OCI-M2 (cell line): ENCODE results near the gene CELA2A.
"Not testable (repeated sequence)": the region's sequence is repeated elsewhere in the genome, so short reads cannot be mapped to it uniquely, and the experiment has no call there.

Experiments
- DNase-seq: peaks from one replicate; lab custom pipeline; 2025; ENCODE audit not compliant: unreplicated experiment; lab: John Stamatoyannopoulos, UW

Gene CELA2A

DNA sequence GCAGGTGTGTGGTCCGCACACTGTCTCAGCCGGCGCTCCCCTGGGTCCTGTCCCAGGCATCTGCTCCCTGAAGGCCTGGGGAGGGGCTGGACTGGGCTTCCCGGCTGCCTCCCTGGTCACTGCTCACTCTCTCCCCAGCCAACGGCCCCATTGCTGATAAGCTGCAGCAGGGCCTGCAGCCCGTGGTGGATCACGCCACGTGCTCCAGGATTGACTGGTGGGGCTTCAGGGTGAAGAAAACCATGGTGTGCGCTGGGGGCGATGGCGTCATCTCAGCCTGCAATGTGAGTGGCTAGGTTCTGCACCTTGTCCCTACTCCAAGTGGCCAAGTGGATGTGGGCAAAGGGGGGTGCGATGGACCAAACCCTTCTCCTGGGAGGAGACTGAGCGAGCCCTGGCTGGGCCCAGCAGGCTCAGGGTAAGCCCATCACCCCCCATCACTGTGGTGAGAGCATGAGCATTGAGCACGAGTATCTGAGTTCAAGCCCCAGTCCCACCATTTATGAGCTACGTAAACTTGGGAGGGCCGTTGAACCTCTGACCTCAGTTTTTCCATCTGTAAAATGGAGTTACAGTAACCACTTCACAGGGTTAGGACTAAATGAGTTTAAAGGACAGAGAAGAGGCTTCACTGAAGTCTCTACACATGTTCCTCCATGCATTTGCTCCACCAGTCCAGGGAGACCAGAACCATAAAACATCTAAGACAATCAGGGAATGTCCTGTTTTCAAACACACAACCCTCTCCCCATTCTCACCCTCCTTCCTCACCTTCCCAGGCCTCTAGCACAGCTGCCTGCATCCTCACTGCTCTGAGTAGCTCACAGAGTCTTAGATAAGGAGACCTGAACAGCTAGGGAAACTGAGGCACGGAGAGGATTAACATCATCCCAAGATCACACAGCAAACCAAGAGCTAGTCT, 11.8 kb upstream of the CELA2A start:
- no peak for DNase-seq

DNA sequence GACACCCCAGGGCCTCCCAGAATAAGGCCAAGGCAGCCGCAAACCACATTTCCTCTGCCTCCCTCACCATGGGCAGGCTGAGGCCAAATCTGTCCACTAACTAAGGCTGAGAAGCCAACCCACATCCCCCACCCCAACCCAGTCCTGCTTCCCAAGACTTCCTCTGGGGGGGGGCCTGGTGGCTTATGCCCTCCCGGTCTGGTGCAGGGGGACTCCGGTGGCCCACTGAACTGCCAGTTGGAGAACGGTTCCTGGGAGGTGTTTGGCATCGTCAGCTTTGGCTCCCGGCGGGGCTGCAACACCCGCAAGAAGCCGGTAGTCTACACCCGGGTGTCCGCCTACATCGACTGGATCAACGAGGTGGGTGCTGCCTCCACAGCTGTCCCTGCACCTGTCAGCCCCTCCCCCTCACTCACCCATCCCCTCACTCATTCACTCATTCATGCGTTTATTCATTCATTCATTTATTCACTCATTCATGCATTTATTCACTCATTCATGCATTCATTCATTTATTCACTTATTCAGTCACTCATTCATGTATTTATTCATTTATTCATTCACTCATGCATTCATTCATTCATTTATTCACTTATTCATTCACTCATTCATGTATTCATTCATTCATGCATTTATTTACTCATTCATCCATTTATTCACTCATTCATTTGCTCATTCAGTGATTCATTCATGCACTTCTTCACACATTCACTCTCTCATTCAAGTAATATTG, 11.0 kb upstream of the CELA2A start:
- DNase-seq: no peak

DNA sequence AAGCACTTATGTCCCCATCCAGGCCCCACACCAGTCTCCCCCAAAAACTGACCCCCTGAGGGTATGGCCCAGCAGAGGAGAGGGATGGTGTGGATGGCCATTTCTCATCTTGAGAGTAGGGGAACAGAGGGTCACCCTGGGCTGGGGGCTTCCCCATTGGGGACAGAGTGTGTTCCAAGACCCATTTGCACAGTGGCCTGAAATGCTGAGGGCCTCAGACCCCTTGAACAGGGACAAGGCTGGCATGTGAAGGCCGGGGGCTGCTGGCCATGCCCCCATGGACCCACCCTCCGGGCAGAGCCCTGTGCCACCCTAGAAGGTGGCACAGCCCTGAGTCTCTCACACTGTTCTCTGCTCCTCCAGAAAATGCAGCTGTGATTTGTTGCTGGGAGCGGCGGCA, 10.3 kb upstream of the CELA2A start:
- DNase-seq: no peak

DNA sequence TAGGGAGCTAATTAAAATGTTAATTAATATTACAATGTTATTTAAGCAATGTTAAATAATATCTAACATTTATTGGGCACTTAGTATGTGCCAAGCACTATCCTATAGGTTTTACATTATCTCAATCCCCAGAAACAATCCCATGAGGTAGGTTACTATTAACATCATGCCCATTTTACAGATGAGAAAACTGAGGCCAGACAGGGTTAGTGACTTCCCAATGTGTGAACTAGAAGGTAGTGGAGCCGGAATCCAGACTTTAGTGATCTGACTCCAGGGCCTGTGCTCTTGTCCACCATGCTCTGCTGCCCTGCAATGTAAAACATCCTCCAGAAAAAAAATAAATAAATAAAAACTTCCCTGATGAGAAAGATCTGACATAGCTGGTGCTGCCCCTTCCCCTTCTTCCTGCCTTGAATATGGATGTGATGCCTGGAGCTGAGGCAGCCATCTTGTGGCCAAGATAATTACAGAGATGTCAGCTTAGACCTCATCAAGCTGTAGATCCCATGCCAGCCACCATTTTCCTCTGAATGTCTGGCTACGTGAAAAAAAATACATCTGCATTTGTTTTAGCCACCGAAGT, 7.6 kb upstream of the CELA2A start:
- DNase-seq: no peak

DNA sequence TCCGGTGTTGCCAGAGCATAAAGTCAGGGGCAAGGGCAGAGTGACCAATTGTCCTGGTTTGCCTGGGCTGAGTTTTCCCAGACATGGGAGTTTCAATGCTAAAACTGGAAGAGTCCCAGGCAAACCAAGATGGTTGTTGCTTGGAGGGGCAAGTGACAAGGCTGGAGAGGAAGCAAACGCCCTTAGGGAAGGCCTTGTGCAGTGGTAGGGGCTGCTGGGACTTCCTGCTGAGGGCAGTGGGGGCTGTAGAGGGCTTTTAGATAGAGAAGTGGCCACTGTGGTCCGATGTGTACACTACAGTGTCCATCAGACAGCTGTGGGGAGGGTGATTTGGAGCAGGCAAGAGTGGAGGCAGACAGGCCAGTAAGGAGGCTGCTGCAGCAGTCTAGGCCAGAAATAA, 7.0 kb upstream of the CELA2A start:
- DNase-seq: no peak

DNA sequence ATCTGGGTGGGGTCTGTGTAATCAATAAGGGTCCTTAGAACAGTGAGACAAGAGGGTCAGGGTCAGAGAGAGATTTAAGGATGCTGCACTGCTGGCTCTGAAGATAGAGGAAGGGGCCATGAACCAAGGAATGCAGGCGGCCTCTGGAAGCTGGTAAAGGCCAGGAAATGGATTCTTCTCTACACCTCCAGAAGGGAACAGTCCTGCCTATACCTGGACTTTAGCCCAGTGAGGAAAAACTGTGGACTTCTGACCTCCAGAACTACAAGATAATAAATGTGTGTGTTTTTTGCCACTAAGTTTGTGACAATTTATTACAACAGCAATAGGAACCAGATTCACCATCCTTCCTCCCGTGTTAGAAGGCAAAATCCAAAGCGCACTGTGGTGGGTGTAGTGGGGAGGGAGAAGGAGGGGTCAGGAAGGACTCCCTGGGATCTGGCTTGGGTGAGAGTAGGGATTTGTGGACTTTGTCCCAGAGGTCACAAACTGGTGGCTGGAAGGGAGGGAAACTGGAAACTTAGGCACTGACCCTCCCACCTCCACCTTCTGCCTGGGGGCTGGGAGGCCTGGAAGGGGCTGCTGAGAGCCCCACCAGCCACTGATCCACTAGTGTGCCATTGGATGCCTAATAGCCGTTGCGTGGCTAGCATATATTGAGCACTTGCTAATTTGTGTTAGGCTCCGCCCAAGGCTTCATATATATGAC, 5.4 kb upstream of the CELA2A start:
- no peak for DNase-seq

DNA sequence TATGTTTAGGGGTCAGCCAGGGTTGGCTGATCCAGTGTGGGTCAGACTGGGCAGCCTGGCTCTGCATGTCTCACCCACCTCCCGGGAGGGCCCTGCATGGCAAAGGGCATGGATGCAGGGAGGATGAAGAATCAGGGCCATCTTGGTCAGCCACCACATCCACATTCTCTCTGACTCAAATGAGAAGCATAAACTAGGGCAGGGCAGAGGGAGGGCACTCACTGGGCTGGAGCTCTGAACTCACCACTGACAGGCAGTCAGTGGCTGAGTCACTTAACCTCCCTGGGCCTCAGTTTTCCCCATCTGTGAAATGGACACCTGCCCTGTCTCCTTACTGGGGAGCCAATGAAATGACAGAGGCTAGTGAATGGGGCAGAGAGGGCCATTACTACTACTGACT, 4.3 kb upstream of the CELA2A start:
- DNase-seq: no peak

DNA sequence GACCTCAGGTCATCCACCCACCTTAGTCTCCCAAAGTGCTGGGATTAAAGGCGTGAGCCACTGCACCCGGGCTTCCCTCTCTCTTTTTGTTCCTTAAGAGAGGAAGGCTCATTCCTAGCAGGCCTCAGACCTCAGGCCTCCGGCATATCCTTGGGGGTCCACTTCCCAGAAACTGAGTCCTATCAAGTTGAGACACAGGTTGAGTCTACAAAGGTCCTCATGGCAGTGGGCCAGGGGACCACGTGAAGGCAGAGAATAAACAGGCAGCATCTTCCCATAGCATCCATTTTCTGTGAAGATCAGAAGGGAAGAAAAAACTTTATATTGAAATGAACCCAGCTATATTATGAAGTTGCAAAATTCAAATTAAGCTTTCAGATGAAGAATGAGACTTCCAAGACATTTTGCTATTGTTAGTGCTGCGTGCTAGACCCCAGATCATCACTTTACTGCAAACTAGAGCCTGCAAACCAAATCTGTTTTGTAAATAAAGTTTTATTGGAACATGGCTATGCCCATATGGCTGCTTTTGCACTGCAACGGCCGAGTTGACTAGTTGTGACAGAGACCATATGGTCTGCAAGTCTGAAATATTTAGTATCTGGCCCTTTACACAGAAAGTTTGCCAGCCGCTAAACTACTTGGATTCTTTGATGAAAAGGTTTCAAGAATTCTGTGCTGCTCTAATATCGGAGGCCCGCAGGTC, 3.5 kb upstream of the CELA2A start:
- DNase-seq: no peak

DNA sequence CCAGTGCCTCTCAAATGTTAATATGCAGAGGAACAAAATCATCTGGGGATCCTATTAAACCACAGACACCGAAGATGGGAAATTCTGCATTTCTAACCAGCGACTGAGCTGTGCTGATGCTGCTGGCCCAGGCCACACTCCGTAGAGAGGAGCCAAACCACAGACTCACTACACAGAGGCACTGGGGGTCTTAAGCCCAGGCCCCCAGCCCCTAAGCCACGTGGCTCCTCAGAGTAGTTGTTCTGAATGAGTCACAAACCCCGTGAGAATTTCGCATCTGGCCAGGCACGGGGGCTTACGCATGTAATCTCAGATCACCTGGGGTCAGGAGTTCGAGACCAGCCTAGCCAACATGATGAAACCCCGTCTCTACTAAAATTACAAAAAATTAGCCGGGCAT, 2.8 kb upstream of the CELA2A start:
- no peak for DNase-seq

DNA sequence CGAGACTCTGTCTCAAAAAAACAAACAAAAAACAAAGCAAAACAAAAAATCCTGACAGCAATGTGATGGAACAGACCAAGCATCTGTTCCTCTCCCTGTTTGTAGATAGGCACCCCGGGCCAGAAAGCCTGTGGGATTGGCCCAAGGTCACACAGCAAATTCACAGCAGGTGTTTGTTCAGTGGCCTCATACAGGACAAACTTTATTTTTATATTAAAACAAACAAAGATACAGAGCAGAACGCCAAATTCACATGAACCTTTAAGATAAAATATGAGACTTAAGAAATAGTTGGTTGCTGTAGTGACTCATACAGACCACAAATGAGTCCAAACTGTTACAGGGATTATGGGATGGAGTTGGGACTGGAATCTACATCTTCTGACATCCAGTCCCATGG, 2.3 kb upstream of the CELA2A start:
- no peak for DNase-seq

DNA sequence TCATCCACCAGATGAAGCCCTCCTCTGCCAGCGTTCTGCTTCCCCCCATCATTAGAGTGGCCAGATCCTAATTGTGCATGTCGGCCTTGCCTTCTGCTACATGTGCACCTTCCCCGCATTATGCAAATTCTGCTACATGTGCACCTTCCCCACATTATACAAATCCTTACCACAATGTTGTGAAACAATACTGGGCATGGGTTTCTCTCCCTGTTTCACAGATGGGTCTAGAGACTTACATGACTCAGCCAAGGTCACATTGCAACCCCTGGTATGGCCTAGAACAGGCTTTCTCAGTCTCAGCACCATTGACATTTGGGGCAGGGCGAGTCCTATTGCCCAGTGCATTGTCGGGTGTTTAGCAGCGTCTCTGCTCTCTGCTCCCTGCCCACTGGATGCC, 1.0 kb upstream of the CELA2A start:
- DNase-seq: no peak

DNA sequence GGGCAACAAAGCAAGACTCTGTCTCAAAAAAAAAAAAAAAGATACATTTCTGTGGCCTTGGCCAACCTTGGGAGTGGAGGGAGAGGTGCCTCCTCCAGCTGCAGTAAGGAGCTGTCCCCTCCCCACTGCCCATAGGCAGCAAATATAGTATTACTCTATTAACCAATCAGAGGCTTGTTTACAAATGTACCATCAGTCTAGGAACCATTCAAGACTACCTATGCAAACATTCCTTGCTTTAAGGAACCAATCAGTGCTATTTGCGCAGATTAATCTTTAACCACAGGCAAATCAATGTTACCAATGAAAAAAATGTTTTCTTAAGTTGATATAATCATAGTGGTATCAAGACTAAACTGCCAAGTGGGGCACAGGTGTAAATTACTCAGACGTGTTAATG, 1.1 kb downstream of the CELA2A start:
- no peak for DNase-seq

DNA sequence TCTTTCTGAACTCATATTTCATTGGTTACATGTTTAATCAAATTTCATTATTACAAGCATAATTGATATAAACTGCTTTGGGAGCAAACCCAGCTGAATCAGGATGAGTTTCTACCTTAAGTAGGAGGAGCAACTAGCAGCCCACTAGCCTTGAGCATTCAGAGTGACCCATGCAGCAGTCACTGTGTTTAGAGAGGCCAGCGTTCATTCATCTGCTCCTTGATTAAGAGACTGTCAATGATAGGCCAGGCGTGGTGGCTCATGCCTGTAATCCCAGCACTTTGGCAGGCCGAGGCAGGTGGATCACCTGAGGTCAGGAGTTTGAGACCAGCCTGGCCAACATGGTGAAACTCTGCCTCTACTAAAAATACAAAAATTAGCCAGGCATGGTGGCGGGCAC, 1.9 kb downstream of the CELA2A start:
- not testable (repeated sequence) for DNase-seq

DNA sequence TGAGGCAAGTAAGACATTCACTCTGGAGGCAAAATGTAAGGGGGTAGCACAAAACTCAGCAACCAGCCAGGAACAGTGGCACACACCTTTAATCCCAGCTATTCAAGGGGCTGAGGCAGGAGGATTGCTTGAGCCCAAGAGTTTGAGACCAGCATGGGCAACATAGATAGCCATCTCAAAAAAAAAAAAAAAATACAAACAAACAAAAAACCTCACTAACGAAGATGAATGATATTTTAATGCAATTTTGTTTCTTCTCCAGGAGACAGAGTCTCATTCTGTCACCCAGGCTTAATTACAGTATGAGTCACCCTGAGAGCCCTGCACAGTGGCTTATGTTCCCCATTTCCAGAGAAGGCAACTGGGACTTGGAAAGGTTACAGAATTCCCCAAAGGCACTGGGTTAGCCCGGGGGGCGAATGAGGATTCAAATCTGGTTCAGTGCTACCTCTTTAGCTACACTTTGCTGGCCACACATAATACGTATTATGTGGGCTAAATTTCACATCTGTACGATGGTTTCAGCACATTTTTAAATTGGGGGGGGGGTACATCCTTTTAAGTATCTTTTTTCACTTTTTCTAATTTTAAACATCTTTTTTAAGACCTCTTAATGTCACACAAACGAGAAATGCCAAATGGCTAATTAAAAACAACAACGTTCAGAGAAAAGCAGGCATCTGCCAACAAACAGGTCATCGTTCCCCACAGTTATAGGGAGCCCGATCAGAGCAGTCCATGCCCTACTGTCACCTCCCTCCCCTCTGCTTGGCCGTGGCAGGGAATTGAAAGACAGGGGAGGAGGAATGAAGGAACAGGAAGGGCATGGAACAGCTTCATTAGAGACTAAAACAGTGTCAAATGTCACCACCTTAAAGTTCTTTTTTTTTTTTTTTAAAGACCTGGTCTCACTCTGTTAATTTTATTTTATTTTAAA, 3.5 kb downstream of the CELA2A start:
- no peak for DNase-seq

DNA sequence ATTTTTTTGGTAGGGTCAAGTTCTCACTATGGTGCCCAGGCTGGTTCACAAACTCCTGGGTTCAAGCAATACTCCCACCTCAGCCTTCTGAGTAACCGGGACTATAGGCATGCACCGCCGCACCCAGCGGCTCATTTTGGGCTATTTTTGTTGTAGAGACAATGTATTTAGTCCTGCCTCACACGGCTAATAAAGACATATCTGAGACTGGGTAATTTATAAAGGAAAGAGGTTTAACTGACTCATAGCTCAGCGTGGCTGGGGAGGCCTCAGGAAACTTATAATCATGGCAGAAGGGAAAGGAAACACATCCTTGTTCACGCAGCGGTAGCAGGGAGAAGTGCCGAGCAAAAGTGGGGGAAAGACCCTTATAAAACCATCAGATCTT, 4.2 kb downstream of the CELA2A start:
- no peak for DNase-seq

DNA sequence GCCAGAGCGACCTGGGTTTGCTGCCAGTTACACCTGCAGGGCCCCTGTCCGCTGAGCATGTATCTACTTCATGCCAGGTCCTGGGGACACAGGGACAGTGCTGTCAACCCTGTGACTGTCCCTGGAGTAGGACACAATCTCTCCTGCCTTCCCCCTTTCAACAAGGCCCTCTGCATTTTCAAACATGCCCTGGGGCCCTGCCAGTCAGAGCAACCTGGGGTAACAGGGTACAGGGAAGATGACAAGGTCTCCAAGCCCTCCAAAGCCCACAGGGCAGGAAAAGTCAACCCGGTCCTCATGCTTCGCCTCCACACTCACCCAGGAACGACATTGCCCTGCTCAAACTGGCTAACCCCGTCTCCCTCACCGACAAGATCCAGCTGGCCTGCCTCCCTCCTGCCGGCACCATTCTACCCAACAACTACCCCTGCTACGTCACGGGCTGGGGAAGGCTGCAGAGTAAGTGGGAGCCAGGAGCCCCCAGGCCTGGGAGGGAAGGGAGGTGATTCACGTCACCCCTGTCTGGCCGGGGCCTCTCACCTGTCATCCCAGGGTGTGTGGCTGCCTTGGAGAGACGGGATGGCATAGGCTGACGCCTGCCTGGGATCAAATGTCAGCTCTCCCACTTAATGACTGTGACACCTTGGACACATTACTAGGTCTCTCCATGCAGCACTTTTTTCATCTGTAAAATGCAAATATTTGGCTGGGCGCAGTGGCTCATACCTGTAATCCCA, 6.7 kb downstream of the CELA2A start:
- DNase-seq: not testable (repeated sequence)

DNA sequence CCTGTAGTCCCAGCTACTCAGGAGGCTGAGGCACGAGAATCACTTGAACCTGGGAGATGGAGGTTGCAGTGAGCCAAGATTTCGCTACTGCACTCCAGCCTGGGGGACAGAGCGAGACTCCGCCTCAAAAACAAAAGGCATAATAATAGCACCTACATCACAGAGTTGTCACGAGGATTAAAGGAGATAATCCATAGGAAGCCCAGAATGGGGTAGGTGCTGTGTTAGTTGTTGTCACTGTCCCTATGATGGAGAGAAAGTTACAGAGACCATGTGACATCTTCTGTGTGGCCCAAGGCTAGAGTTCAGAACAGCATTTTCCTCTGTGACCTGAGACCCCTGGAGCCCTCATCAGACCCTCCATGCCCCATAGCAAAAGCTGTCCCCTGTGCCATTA, 7.4 kb downstream of the CELA2A start:
- not testable (repeated sequence) for DNase-seq

DNA sequence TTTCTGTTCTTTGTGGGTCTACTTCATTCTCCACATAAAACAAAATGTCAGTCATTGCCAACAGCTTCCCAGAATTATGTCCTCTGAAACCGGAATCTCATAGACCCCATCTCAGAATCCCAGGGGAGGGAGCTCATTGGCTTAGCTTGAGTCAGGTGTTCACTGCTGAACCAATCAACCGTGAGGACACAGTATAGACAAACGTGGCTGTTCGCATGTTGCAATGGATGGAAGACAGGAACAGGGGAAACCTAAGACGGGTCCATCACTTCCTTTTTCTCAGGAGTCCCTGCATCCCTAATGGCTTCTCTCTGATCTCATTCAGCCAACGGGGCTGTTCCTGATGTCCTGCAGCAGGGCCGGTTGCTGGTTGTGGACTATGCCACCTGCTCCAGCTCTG, 9.1 kb downstream of the CELA2A start:
- DNase-seq: no peak
